ENCODE results near the gene ELOF1.

ELOF1 gene

GRCh38 chr19:11547929-11548700 lies 10.9 kb downstream of the ELOF1 start:
- H3K9me3 ChIP-seq (ENCODE audit: insufficient read depth, low read length, severe bottlenecking) = no peaks in the 10 kb centered on the region
- no peaks in the 10 kb centered on the region for H3K4me1 ChIP-seq (ENCODE audit: insufficient read depth, low read length)
- H3K4me3 ChIP-seq (ENCODE audit: low read depth in 1 of 2, low read length in 2 of 2) = no peak overlapping the region
- no peaks in the 10 kb centered on the region for H3K27me3 ChIP-seq (ENCODE audit: insufficient read depth, low read length, poor library complexity)
- H2AFZ ChIP-seq (ENCODE audit: low read depth, low read length) = no peak overlapping the region
- H3K4me2 ChIP-seq (ENCODE audit: insufficient read depth, low read length) = no peak overlapping the region
- no peaks in the 10 kb centered on the region for H3K79me2 ChIP-seq (ENCODE audit: insufficient read depth, low read length)
- DNase-seq (no peak), ATAC-seq (ENCODE audit: insufficient read depth, low read depth) (no peak)
- TF ChIP-seq, protein P1, sequence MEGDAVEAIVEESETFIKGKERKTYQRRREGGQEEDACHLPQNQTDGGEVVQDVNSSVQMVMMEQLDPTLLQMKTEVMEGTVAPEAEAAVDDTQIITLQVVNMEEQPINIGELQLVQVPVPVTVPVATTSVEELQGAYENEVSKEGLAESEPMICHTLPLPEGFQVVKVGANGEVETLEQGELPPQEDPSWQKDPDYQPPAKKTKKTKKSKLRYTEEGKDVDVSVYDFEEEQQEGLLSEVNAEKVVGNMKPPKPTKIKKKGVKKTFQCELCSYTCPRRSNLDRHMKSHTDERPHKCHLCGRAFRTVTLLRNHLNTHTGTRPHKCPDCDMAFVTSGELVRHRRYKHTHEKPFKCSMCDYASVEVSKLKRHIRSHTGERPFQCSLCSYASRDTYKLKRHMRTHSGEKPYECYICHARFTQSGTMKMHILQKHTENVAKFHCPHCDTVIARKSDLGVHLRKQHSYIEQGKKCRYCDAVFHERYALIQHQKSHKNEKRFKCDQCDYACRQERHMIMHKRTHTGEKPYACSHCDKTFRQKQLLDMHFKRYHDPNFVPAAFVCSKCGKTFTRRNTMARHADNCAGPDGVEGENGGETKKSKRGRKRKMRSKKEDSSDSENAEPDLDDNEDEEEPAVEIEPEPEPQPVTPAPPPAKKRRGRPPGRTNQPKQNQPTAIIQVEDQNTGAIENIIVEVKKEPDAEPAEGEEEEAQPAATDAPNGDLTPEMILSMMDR (IDR thresholded peaks at IDR 0.05; ENCODE audit: borderline replicate concordance, extremely low read depth, low read length, poor library complexity, severe bottlenecking) = no peak
- TF ChIP-seq EZH2 (IDR thresholded peaks at IDR 0.05; ENCODE audit: borderline replicate concordance, low read depth, low read length, severe bottlenecking) = no peak
- no peak overlapping the region for H3K27ac ChIP-seq (ENCODE audit: low read length)
- 0 out of 2 replicates have a peak, but pooled peaks cover 4% of the 10 kb centered on the region for H4K20me1 ChIP-seq (ENCODE audit: insufficient read depth, low read length)
- H3K36me3 ChIP-seq (ENCODE audit: insufficient read depth, low read length) = peaks cover 16% of the 10 kb centered on the region
- no peak overlapping the region for H3K9ac ChIP-seq (ENCODE audit: low read depth, low read length)

DNA sequence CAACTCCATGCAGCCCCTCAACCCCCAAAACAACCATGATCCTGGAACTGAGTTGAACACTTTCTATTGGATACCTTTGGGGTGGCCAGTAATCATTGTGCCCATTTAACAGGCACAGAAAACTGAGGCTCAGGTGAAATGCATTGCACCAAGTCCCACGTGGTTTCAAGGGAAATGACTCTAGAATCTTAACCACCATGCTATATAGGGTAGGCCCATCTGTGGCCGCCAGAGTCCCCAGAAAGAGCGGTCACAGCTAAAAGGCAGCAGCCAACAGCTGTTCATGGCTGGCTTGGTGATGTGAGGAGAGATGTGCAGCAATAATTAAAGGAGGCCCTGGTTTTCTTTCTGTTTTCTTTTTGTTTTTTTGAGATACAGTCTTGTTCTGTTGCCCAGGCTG lies 17.8 kb downstream of the ELOF1 start:
- Histone ChIP-seq H3K27me3 (ENCODE audit: insufficient read depth, low read length, poor library complexity) (no peaks in the 10 kb centered on the region), H3K27ac (ENCODE audit: low read length) (no peak overlapping the region), H3K4me1 (ENCODE audit: insufficient read depth, low read length) (no peaks in the 10 kb centered on the region), H3K36me3 (ENCODE audit: insufficient read depth, low read length) (no peaks in the 10 kb centered on the region), H3K9ac (ENCODE audit: low read depth, low read length) (no peak overlapping the region), H3K4me2 (ENCODE audit: insufficient read depth, low read length) (no peak overlapping the region), H4K20me1 (ENCODE audit: insufficient read depth, low read length) (no peaks in the 10 kb centered on the region), H3K9me3 (ENCODE audit: insufficient read depth, low read length, severe bottlenecking) (no peaks in the 10 kb centered on the region), H3K79me2 (ENCODE audit: insufficient read depth, low read length) (no peaks in the 10 kb centered on the region), H3K4me3 (ENCODE audit: low read depth in 1 of 2, low read length in 2 of 2) (no peak overlapping the region), H2AFZ (ENCODE audit: low read depth, low read length) (no peak overlapping the region)
- TF ChIP-seq, protein P1 (IDR thresholded peaks at IDR 0.05; ENCODE audit: borderline replicate concordance, extremely low read depth, low read length, poor library complexity, severe bottlenecking) = no peak
- TF ChIP-seq EZH2 (IDR thresholded peaks at IDR 0.05; ENCODE audit: borderline replicate concordance, low read depth, low read length, severe bottlenecking) = no peak
- DNase-seq (no peak), ATAC-seq (ENCODE audit: insufficient read depth, low read depth) (no peak)

DNA sequence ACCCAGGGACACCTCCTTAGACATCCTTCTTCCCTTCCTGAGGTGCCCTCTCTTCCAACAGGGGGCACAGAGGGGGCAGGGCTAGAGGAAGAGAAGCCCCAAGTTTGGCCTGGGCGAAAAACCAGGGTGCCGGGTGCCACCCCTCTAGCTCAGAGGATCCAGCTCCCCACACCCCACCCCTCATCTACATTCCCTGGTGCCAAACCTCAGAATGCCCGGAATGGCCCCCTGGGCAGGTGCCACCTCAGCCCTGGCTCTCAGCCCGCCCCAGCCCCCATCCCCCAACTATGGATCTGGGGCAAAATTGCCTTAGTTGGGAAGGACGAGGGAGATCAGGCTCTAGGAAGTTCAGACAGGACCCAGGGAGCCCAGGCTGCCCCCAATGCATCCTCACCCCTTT lies 18.4 kb downstream of the ELOF1 start:
- Histone ChIP-seq H3K36me3 (ENCODE audit: insufficient read depth, low read length) (no peaks in the 10 kb centered on the region), H3K4me3 (ENCODE audit: low read depth in 1 of 2, low read length in 2 of 2) (no peak overlapping the region), H3K4me1 (ENCODE audit: insufficient read depth, low read length) (no peaks in the 10 kb centered on the region), H3K9me3 (ENCODE audit: insufficient read depth, low read length, severe bottlenecking) (no peaks in the 10 kb centered on the region), H3K9ac (ENCODE audit: low read depth, low read length) (no peak overlapping the region), H4K20me1 (ENCODE audit: insufficient read depth, low read length) (no peaks in the 10 kb centered on the region), H3K4me2 (ENCODE audit: insufficient read depth, low read length) (no peak overlapping the region), H3K79me2 (ENCODE audit: insufficient read depth, low read length) (no peaks in the 10 kb centered on the region), H3K27me3 (ENCODE audit: insufficient read depth, low read length, poor library complexity) (no peaks in the 10 kb centered on the region), H3K27ac (ENCODE audit: low read length) (no peak overlapping the region), H2AFZ (ENCODE audit: low read depth, low read length) (no peak overlapping the region)
- ATAC-seq (ENCODE audit: insufficient read depth, low read depth) (no peak), DNase-seq (no peak)
- no peak for TF ChIP-seq EZH2 (IDR thresholded peaks at IDR 0.05; ENCODE audit: borderline replicate concordance, low read depth, low read length, severe bottlenecking)
- TF ChIP-seq, protein P1 (IDR thresholded peaks at IDR 0.05; ENCODE audit: borderline replicate concordance, extremely low read depth, low read length, poor library complexity, severe bottlenecking) = no peak

All from DND-41 (cell line).